SK-N-MC (cell line): Measurements from ENCODE around the gene NLRC5.

Experiments used
- EZH2 ChIP-seq: fragments of 200-600 bp; sonication (generic); IDR thresholded peaks from one replicate; pipeline ENCODE4 v1.6.1; 2017; ENCODE audit warnings: antibody characterized with exemption
- FOXP2 ChIP-seq: optimal IDR thresholded peaks from 2 replicates; pipeline ENCODE3; 2011; ENCODE audit warnings: mild to moderate bottlenecking, moderate library complexity; ENCODE audit not compliant: insufficient read depth; ENCODE audit errors: extremely low read length, control extremely low read depth
- POLR2AphosphoS5 ChIP-seq: IDR thresholded peaks from 2 replicates; pipeline ENCODE4 v1.6.1; 2012; ENCODE audit warnings: mild to moderate bottlenecking, low read depth, low read length, borderline replicate concordance

DNA sequence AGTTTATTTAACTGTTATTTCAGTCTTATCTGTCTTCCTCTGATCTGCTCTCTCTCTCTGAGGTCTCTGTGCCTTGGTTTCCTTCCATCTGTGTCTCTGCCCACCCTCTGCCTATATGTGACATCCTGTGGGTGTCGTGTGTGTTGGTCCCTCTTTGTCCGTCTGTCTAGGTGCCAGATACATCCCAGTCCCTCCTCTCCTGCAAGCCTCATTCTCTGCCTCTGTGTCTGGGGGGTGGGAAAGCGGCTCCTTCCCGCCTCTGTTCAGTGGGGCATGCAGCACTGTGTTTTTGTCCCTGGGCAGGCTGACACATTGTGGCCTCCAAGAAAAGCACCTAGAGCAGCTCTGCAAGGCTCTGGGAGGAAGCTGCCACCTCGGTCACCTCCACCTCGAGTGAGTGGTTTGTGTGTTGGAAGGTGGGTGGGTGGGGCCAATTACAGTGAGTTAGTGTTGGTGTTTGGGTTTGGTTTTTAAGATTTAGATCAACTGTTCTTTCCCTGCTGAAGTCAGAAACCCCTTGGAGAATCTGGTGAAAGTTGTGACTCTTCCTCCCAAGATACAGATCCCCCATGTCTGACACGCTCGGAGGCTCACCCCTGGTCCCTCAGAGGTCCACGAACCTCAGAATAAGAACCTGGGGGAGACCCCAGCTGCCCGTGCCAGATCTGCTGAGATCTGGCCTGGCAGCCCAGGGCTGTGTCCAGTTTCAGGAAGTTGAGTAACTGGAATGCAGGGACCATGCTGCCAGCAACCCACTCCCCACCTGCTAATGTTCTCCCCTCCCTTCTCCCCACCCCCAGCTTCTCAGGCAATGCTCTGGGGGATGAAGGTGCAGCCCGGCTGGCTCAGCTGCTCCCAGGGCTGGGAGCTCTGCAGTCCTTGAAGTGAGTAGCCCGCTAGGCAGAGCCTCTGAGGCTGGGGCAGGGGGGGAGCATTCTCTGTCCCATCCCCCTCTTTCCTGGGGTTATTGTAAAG lies 52.1 kb downstream of the NLRC5 start:
- no peak for TF ChIP-seq FOXP2
- TF ChIP-seq EZH2, result no peak
- TF ChIP-seq POLR2AphosphoS5, result no peak
